ENCODE measurements around the gene UCP2.

UCP2 gene

GRCh38 chr11:73989156-73989555 is 6.5 kb upstream of the UCP2 start:
- peak; percentile 24; the same call in 1 of the 2 replicates for TF ChIP-seq RAD21 (IDR thresholded peaks at IDR 0.05; ENCODE audit: low read depth)
- TF ChIP-seq USF1 (IDR thresholded peaks at IDR 0.05), result no peak
- TF ChIP-seq TAF1 (IDR thresholded peaks at IDR 0.05; ENCODE audit: low read depth), result no peak

GRCh38 chr11:73988227-73988626 is 5.6 kb upstream of the UCP2 start:
- no peak for TF ChIP-seq TAF1 (IDR thresholded peaks at IDR 0.05; ENCODE audit: low read depth)
- TF ChIP-seq ZBTB7A (IDR thresholded peaks at IDR 0.05; ENCODE audit: low read depth), result no peak
- no peak for TF ChIP-seq MAX (IDR thresholded peaks at IDR 0.05)
- TF ChIP-seq EGR1 (IDR thresholded peaks at IDR 0.05), result no peak
- TF ChIP-seq EP300 (IDR thresholded peaks at IDR 0.05; ENCODE audit: borderline replicate concordance), result no peak
- no peak for TF ChIP-seq RAD21 (IDR thresholded peaks at IDR 0.05; ENCODE audit: low read depth)
- TF ChIP-seq TCF12 (IDR thresholded peaks at IDR 0.05; ENCODE audit: low read depth), result no peak
- no peak for TF ChIP-seq CEBPB (IDR thresholded peaks at IDR 0.05)
- TF ChIP-seq USF1 (IDR thresholded peaks at IDR 0.05), result no peak
- no peak for TF ChIP-seq REST (IDR thresholded peaks at IDR 0.05; ENCODE audit: low read depth)
- no peak for TF ChIP-seq YY1 (IDR thresholded peaks at IDR 0.05; ENCODE audit: low read depth)
- no peak for TF ChIP-seq TEAD4 (IDR thresholded peaks at IDR 0.05)
- no peak for TF ChIP-seq CREB1 (IDR thresholded peaks at IDR 0.05; ENCODE audit: low read depth)
- no peak for TF ChIP-seq NFIC (IDR thresholded peaks at IDR 0.05)

GRCh38 chr11:73983741-73984538 is 1.3 kb upstream of the UCP2 start:
- TF ChIP-seq CREB1 (IDR thresholded peaks at IDR 0.05; ENCODE audit: low read depth), result no peak
- TF ChIP-seq FOXM1 (IDR thresholded peaks at IDR 0.05; ENCODE audit: borderline replicate concordance, low read depth), result no peak
- no peak for TF ChIP-seq TEAD4 (IDR thresholded peaks at IDR 0.05)
- TF ChIP-seq REST (IDR thresholded peaks at IDR 0.05; ENCODE audit: low read depth), result no peak
- TF ChIP-seq CEBPB (IDR thresholded peaks at IDR 0.05), result no peak
- TF ChIP-seq MAX (IDR thresholded peaks at IDR 0.05), result no peak
- no peak for TF ChIP-seq USF1 (IDR thresholded peaks at IDR 0.05)
- no peak for TF ChIP-seq EGR1 (IDR thresholded peaks at IDR 0.05)
- TF ChIP-seq ZBTB7A (IDR thresholded peaks at IDR 0.05; ENCODE audit: low read depth), result no peak
- TF ChIP-seq TCF12 (IDR thresholded peaks at IDR 0.05; ENCODE audit: low read depth), result no peak
- no peak for TF ChIP-seq NFIC (IDR thresholded peaks at IDR 0.05)
- no peak for TF ChIP-seq YY1 (IDR thresholded peaks at IDR 0.05; ENCODE audit: low read depth)
- TF ChIP-seq TAF1 (IDR thresholded peaks at IDR 0.05; ENCODE audit: low read depth), result no peak
- TF ChIP-seq RAD21 (IDR thresholded peaks at IDR 0.05; ENCODE audit: low read depth), result no peak
- no peak for TF ChIP-seq EP300 (IDR thresholded peaks at IDR 0.05; ENCODE audit: borderline replicate concordance)

GRCh38 chr11:73982990-73983740 is 522 bp upstream of the UCP2 start:
- TF ChIP-seq YY1 (IDR thresholded peaks at IDR 0.05; ENCODE audit: low read depth), result no peak
- TF ChIP-seq EP300 (IDR thresholded peaks at IDR 0.05; ENCODE audit: borderline replicate concordance), result peak; percentile 58
- TF ChIP-seq TCF12 (IDR thresholded peaks at IDR 0.05; ENCODE audit: low read depth), result peak; percentile 73; the same call in 1 of the 2 replicates
- peak; percentile 90 for TF ChIP-seq MAX (IDR thresholded peaks at IDR 0.05)
- TF ChIP-seq CEBPB (IDR thresholded peaks at IDR 0.05), result no peak
- no peak for TF ChIP-seq TEAD4 (IDR thresholded peaks at IDR 0.05)
- no peak for TF ChIP-seq EGR1 (IDR thresholded peaks at IDR 0.05)
- TF ChIP-seq USF1 (IDR thresholded peaks at IDR 0.05), result peak; percentile 90
- TF ChIP-seq NFIC (IDR thresholded peaks at IDR 0.05), result no peak; the same call in none of the 2 replicates
- peak; percentile 67; the same call in 1 of the 2 replicates for TF ChIP-seq ZBTB7A (IDR thresholded peaks at IDR 0.05; ENCODE audit: low read depth)
- peak; percentile 52 for TF ChIP-seq CREB1 (IDR thresholded peaks at IDR 0.05; ENCODE audit: low read depth)
- TF ChIP-seq TAF1 (IDR thresholded peaks at IDR 0.05; ENCODE audit: low read depth), result peak; percentile 57; the same call in 1 of the 2 replicates
- peak; percentile 0; the same call in 1 of the 2 replicates for TF ChIP-seq RAD21 (IDR thresholded peaks at IDR 0.05; ENCODE audit: low read depth)
- TF ChIP-seq FOXM1 (IDR thresholded peaks at IDR 0.05; ENCODE audit: borderline replicate concordance, low read depth), result peak; percentile 91
- no peak for TF ChIP-seq REST (IDR thresholded peaks at IDR 0.05; ENCODE audit: low read depth)

Data from Ishikawa (cell line).